ENCODE data around the gene FAM20C.

GRCh38 chr7:166338-167060 lies 25.9 kb upstream of the FAM20C start:
- TF ChIP-seq POLR2A (IDR thresholded peaks at IDR 0.05; ENCODE audit: low read depth, low read length) (no peak), CTCF (IDR thresholded peaks at IDR 0.05; ENCODE audit: extremely low read depth in 1 of 2, insufficient read depth in 1 of 2, low read depth in 1 of 2, low read length in 2 of 2) (no peak), POLR2AphosphoS5 (IDR thresholded peaks at IDR 0.05; ENCODE audit: insufficient read depth, low read depth, low read length) (no peak)
